ENCODE data around the gene C5orf52. TPM values are rescaled to one million over a fixed set of nuclear protein-coding genes. Genes with fewer than 3 reads are reported as not detected.

Gene C5orf52
- total RNA-seq, 1 experiment from 2014 or later, result not detected

GRCh38 chr5:157640406-157641066 lies 30.8 kb upstream of the C5orf52 start:
- no peak for DNase-seq (ENCODE audit: low spot score)
- no peaks in the 10 kb centered on the region for H3K36me3 Mint-ChIP-seq
- ATAC-seq, result no peak
- ChIA-PET CTCF (no interaction called here), POLR2A (no interaction called here)
- peaks cover 7% of the 10 kb centered on the region for H3K27me3 Mint-ChIP-seq (ENCODE audit: low read depth)
- H3K4me3 Mint-ChIP-seq, result no peak overlapping the region
- H3K9me3 Mint-ChIP-seq, result no peaks in the 10 kb centered on the region
- H3K4me1 Mint-ChIP-seq, result peaks cover 10% of the 10 kb centered on the region
- no peak for TF ChIP-seq KAT7 (CRISPR knock-in tag; IDR thresholded peaks at IDR 0.05; ENCODE audit: borderline replicate concordance)
- no peak for TF ChIP-seq FOXP4 (CRISPR knock-in tag; IDR thresholded peaks at IDR 0.05)
- no peak for TF ChIP-seq TEAD1 (CRISPR knock-in tag; IDR thresholded peaks at IDR 0.05)
- TF ChIP-seq TP53 (CRISPR knock-in tag; IDR thresholded peaks at IDR 0.05), result no peak
- no peak for TF ChIP-seq ZSCAN18 (CRISPR knock-in tag; IDR thresholded peaks at IDR 0.05)
- no peak for TF ChIP-seq HMGA2 (CRISPR knock-in tag; IDR thresholded peaks at IDR 0.05)
- no peak for TF ChIP-seq MXD4 (CRISPR knock-in tag; IDR thresholded peaks at IDR 0.05; ENCODE audit: borderline replicate concordance)
- TF ChIP-seq MYBL2 (CRISPR knock-in tag; IDR thresholded peaks at IDR 0.05), result no peak
- no peak for TF ChIP-seq ZNF219 (CRISPR knock-in tag; IDR thresholded peaks at IDR 0.05; ENCODE audit: borderline replicate concordance)
- TF ChIP-seq ATF1 (CRISPR knock-in tag; IDR thresholded peaks at IDR 0.05), result no peak
- no peak for TF ChIP-seq CREM (CRISPR knock-in tag; IDR thresholded peaks at IDR 0.05)
- no peak for TF ChIP-seq AFF4 (CRISPR knock-in tag; IDR thresholded peaks at IDR 0.05; ENCODE audit: borderline replicate concordance)
- TF ChIP-seq ATF2 (CRISPR knock-in tag; IDR thresholded peaks at IDR 0.05; ENCODE audit: borderline replicate concordance, low read depth), result no peak
- TF ChIP-seq ZNF263 (CRISPR knock-in tag; IDR thresholded peaks at IDR 0.05; ENCODE audit: low read depth), result no peak
- H3K27ac Mint-ChIP-seq, result no peak overlapping the region

- Mint-ChIP-seq H3K4me3 (no peak overlapping the region), H3K27ac (no peak overlapping the region), H3K36me3 (peaks cover 11% of the 10 kb centered on the region), H3K27me3 (ENCODE audit: low read depth) (peaks cover 26% of the 10 kb centered on the region), H3K4me1 (no peaks in the 10 kb centered on the region), H3K9me3 (peaks cover 14% of the 10 kb centered on the region)
- CTCF ChIA-PET, result no interaction called here
- ATAC-seq, result no peak
- POLR2A ChIA-PET, result no interaction called here
- no peak for DNase-seq (ENCODE audit: low spot score)
- TF ChIP-seq USF1 (CRISPR knock-in tag; IDR thresholded peaks at IDR 0.05), result no peak
- no peak for TF ChIP-seq FOXP1 (CRISPR knock-in tag; IDR thresholded peaks at IDR 0.05; ENCODE audit: borderline replicate concordance)
- TF ChIP-seq NFE2L1 (CRISPR knock-in tag; IDR thresholded peaks at IDR 0.05), result no peak
- TF ChIP-seq PRDM15 (CRISPR knock-in tag; IDR thresholded peaks at IDR 0.05), result no peak
- no peak for TF ChIP-seq ZBTB21 (CRISPR knock-in tag; IDR thresholded peaks at IDR 0.05; ENCODE audit: borderline replicate concordance)
- no peak for TF ChIP-seq ZNF423 (CRISPR knock-in tag; IDR thresholded peaks at IDR 0.05)
Measured at GRCh38 chr5:157648275-157648990, 22.9 kb upstream of the C5orf52 start.

Data from WTC11 (cell line).